K562 (cell line): ENCODE data around the gene COL9A2. TPM values are rescaled to one million over a fixed set of nuclear protein-coding genes. Genes with fewer than 3 reads are reported as not detected.
A peak's percentile ranks its signal among the peaks of the same experiment; 100 is the strongest.
"Not testable (repeated sequence)": the region's sequence is repeated elsewhere in the genome, so short reads cannot be mapped to it uniquely, and the experiment has no call there.

Experiments used
- ATAC-seq: fragments of 200-7000 bp; cut with Tn5 transposase; 3 replicates; pipeline ENCODE4 v1.9.1; 2020; ENCODE audit warnings: moderate library complexity
- BruUV-seq: library from RNA; stranded (reverse); fragments of 400-500 nt; replicated peaks from 2 replicates; lab custom pipeline; 2021; lab: Mats Ljungman, UMichigan
- CTCF ChIA-PET: fragments of 300-600 bp; formaldehyde crosslinking; extraction: SDS; loops from one replicate; lab custom pipeline; 2021; ENCODE audit warnings: low intra/inter-chr PET ratio; lab: Yijun Ruan, JAX
- POLR2A ChIA-PET: fragments of 300-600, 350-650 bp; sonication (Branson Sonifier 250); formaldehyde crosslinking; extraction: SDS; loops from one replicate; lab custom pipeline; 2021; ENCODE audit warnings: antibody characterized with exemption, inconsistent platforms; lab: Yijun Ruan, JAX
- DNase-seq, 4 experiments: peaks; one replicate each; pipeline versions ENCODE4 v3.0.0 to v3.0.0-alpha.2; 2011 to 2018; ENCODE audit warnings: low spot score in 3 of 4, mixed read lengths in 3 of 4; ENCODE audit errors: extremely low read depth in 1 of 4
- FAIRE-seq: peaks from 2 replicates; lab custom pipeline; 2011; peaks lifted over from hg19 to GRCh38; lab: Jason Lieb, UNC
- H2AFZ ChIP-seq: 2 replicates; pipeline ENCODE4 v1.6.0; 2011; ENCODE audit warnings: low read depth, low read length, control low read depth, inconsistent platforms
- H3K27ac ChIP-seq: fragments of 200-600 bp; 3 replicates; pipeline ENCODE4 v1.8.0; 2011; ENCODE audit warnings: low read depth, mild to moderate bottlenecking, control low read depth, inconsistent platforms, low read length, moderate library complexity, mixed read lengths; ENCODE audit errors: extremely low read depth
- H3K27me3 ChIP-seq, 2 experiments: fragments of 300-600 bp in 1 of 2; 2 replicates in 1 of 2; 3 replicates in 1 of 2; pipeline versions ENCODE4 v1.6.0 to v1.8.0; 2011; ENCODE audit warnings: inconsistent platforms in 2 of 2, low read length in 2 of 2, mild to moderate bottlenecking in 1 of 2, mixed read lengths in 1 of 2, moderate library complexity in 1 of 2; ENCODE audit not compliant: control insufficient read depth in 2 of 2, insufficient read depth in 2 of 2
- H3K36me3 ChIP-seq: fragments of 300-600 bp; 3 replicates; pipeline ENCODE4 v1.8.0; 2011; ENCODE audit warnings: mild to moderate bottlenecking, low read length, inconsistent platforms; ENCODE audit not compliant: control insufficient read depth, insufficient read depth
- H3K4me1 ChIP-seq, 2 experiments: fragments of 200-600 bp in 1 of 2; replicated peaks in 1 of 2; 2 replicates in 1 of 2; 3 replicates in 1 of 2; pipeline versions ENCODE4 v1.5.1 to v1.8.0; 2011; ENCODE audit warnings: inconsistent platforms in 2 of 2, low read length in 2 of 2, mild to moderate bottlenecking in 1 of 2, mixed read lengths in 1 of 2, moderate library complexity in 1 of 2; ENCODE audit not compliant: control insufficient read depth in 2 of 2, insufficient read depth in 2 of 2
- H3K4me2 ChIP-seq: 2 replicates; pipeline ENCODE4 v1.6.1; 2011; ENCODE audit warnings: low read length, control low read depth, inconsistent platforms, mixed read lengths; ENCODE audit not compliant: insufficient read depth
- H3K4me3 ChIP-seq: fragments of 200-600 bp; sonication (generic), shearing (Covaris generic); 2 replicates; pipeline ENCODE4 v1.5.1; 2016; ENCODE audit warnings: control low read depth, inconsistent platforms
- H3K79me2 ChIP-seq: fragments of 200-600 bp; 3 replicates; pipeline ENCODE4 v1.8.0; 2011; ENCODE audit warnings: low read length, inconsistent platforms; ENCODE audit not compliant: control insufficient read depth, insufficient read depth
- H3K9ac ChIP-seq, 2 experiments: 2 replicates each; pipeline versions ENCODE4 v1.6.0 to v1.6.1; 2011; ENCODE audit warnings: low read depth in 2 of 2, low read length in 2 of 2, control low read depth in 1 of 2, inconsistent platforms in 1 of 2, mild to moderate bottlenecking in 1 of 2, mixed read lengths in 1 of 2; ENCODE audit not compliant: insufficient read depth in 1 of 2
- H3K9me1 ChIP-seq: one replicate; pipeline ENCODE4 v1.6.0; 2011; ENCODE audit warnings: inconsistent platforms, mild to moderate bottlenecking, low read length, moderate library complexity; ENCODE audit not compliant: control insufficient read depth, insufficient read depth
- H3K9me3 ChIP-seq: replicated peaks from 2 replicates; pipeline ENCODE4 v1.5.1; 2011; ENCODE audit warnings: low read depth, low read length, inconsistent platforms; ENCODE audit not compliant: control insufficient read depth, insufficient read depth
- H4K20me1 ChIP-seq: replicated peaks from 2 replicates; pipeline ENCODE4 v1.6.1; 2011; ENCODE audit warnings: low read length, inconsistent platforms, mixed read lengths; ENCODE audit not compliant: control insufficient read depth, insufficient read depth
- ATF3 ChIP-seq, 2 experiments: fragments of 450-650 bp in 1 of 2; sonication (generic) in 1 of 2; formaldehyde crosslinking in 1 of 2; IDR thresholded peaks in 1 of 2; conservative IDR thresholded peaks in 1 of 2; 2 replicates each; pipeline versions ENCODE4 v1.6.1 to v1.8.1; 2016 to 2023; ENCODE audit warnings: mild to moderate bottlenecking in 2 of 2, moderate library complexity in 2 of 2, inconsistent platforms in 1 of 2, missing genetic modification reagents in 1 of 2
- DPF2 ChIP-seq: fragments of 450-650 bp; IDR thresholded peaks from 2 replicates; pipeline ENCODE4 v1.6.1; 2016
- ETV5 ChIP-seq: sonication (generic); formaldehyde crosslinking; IDR thresholded peaks from 2 replicates; pipeline ENCODE4 v1.4.0; 2020; ENCODE audit warnings: low read depth, mild to moderate bottlenecking, missing genetic modification reagents
- MCM2 ChIP-seq: fragments of 450-650 bp; IDR thresholded peaks from 2 replicates; pipeline ENCODE4 v1.6.1; 2017; ENCODE audit warnings: low read depth, mild to moderate bottlenecking
- NCOA2 ChIP-seq, 2 experiments: fragments of 450-650 bp; IDR thresholded peaks; 2 replicates each; pipeline ENCODE4 v1.6.1; 2018; ENCODE audit warnings: mild to moderate bottlenecking in 2 of 2, moderate library complexity in 1 of 2; ENCODE audit not compliant: partially characterized antibody in 2 of 2
- REST ChIP-seq, 2 experiments: fragments of 450-650 bp; formaldehyde crosslinking in 1 of 2; IDR thresholded peaks; 2 replicates each; pipeline versions ENCODE4 v1.4.0 to v1.6.1; 2014 to 2020; ENCODE audit warnings: mild to moderate bottlenecking in 2 of 2, borderline replicate concordance in 1 of 2, low read depth in 1 of 2
- TARDBP ChIP-seq: fragments of 450-650 bp; IDR thresholded peaks from 2 replicates; pipeline ENCODE4 v1.6.1; 2016
- ZNF639 ChIP-seq, 2 experiments: fragments of 200-800 bp in 1 of 2; sonication (Bioruptor generic) in 1 of 2; sonication (generic) in 1 of 2; formaldehyde crosslinking in 1 of 2; IDR thresholded peaks in 1 of 2; conservative IDR thresholded peaks in 1 of 2; 2 replicates each; pipeline versions ENCODE4 v1.5.0 to v1.6.1; 2016 to 2020; ENCODE audit warnings: missing compliant biosample characterization in 1 of 2, missing genetic modification characterization in 1 of 2, missing genetic modification reagents in 1 of 2
- WGBS: fragments of 100-300 bp; shearing (Covaris generic); methylation state at CpG from one replicate; pipeline ENCODE4 v1.1.6; 2016; ENCODE audit warnings: low coverage, mixed read lengths; ENCODE audit not compliant: insufficient coverage; ENCODE audit errors: missing lambda C conversion rate; 5-methylcytosine and 5-hydroxymethylcytosine counted together
- in situ Hi-C: fragments of 300-500 bp; cut with MboI; formaldehyde crosslinking; loops from 4 replicates; pipeline ENCODE4 v1.15.0; 2018; ENCODE audit warnings: inconsistent platforms, mixed read lengths
- intact Hi-C: fragments of 100-400 bp; cut with micrococcal nuclease; formaldehyde crosslinking; loops from 2 replicates; pipeline ENCODE4 v1.14.2; 2022
- polyA plus RNA-seq, 8 experiments: library from polyadenylated mRNA; depleted of rRNA in 4 of 8; stranded (reverse) in 5 of 8; unstranded in 3 of 8; fragments of >200 nt; fragmentation: Nextera tagmentation in 2 of 8; fragmentation: Illumina TruSeq in 1 of 8; extraction: Ambion mirVana in 2 of 8; extraction: Trizol in 1 of 8; gene quantifications; 2 replicates each; pipeline versions ENCODE4 v1.2.1 to v1.2.3, GENCODE V29; 2011 to 2014; ENCODE audit warnings: inconsistent platforms in 1 of 8, missing spikeins in 1 of 8
- total RNA-seq, 7 experiments: library from RNA; depleted of rRNA in 6 of 7; stranded (reverse); fragments of >200 nt in 6 of 7; fragmentation: Illumina TruSeq in 2 of 7; extraction: Trizol in 2 of 7; gene quantifications; 2 replicates each; pipeline versions ENCODE4 v1.2.1 to v1.2.3, GENCODE V29; 2011 to 2021; ENCODE audit warnings: low replicate concordance in 1 of 7

Gene COL9A2
- total and polyA plus RNA-seq, 9 of the 15 experiments (the other 6 are each of a cell fraction or from before 2014, with no cell fraction given), result 0.03 to 2.2 (median 0.31) TPM

- TF ChIP-seq REST (IDR thresholded peaks at IDR 0.05; ENCODE audit: borderline replicate concordance), result peak; percentile 24; the same call in 1 of the 2 replicates
- no peak for TF ChIP-seq REST (CRISPR knock-in tag; IDR thresholded peaks at IDR 0.05; ENCODE audit: low read depth)
- TF ChIP-seq ZNF639 (CRISPR knock-in tag; conservative IDR thresholded peaks at IDR 0.05 in 1 of 2, IDR thresholded peaks at IDR 0.05 in 1 of 2), result no peak
- TF ChIP-seq TARDBP, result peak; percentile 30; the same call in 1 of the 2 replicates
- no peak for TF ChIP-seq MCM2
- TF ChIP-seq ETV5 (CRISPR knock-in tag), result no peak
- TF ChIP-seq DPF2, result peak; percentile 26; the same call in 1 of the 2 replicates
- 0 out of 2 replicates have a peak, but pooled peaks have one; percentile 19 for TF ChIP-seq ATF3 (IDR thresholded peaks at IDR 0.05)
- no peak for TF ChIP-seq ATF3 (CRISPR knock-in tag; conservative IDR thresholded peaks at IDR 0.05)
- TF ChIP-seq NCOA2 (IDR thresholded peaks at IDR 0.05; ENCODE audit: partially characterized antibody in 2 of 2), result no peak
- TF ChIP-seq, all 486 proteins: peak for 14
These were observed 27.5 kb upstream of the COL9A2 start (continued) for GRCh38 chr1:40344597-40344996.

GRCh38 chr1:40342381-40342717, 25.3 kb upstream of the COL9A2 start:
- Histone ChIP-seq H2AFZ (peak overlapping the region; percentile 6; the same call in 1 of the 2 replicates), H3K4me1 (peaks cover 15 to 21% of the 10 kb centered on the region in 2 experiments; a peak in 4 of 5 replicates)
- intact Hi-C loops, H3K27ac ChIP-seq, H3K4me2 ChIP-seq, H3K9me1 ChIP-seq, CTCF ChIA-PET, H3K36me3 ChIP-seq, H4K20me1 ChIP-seq, ATAC-seq, H3K9ac ChIP-seq, in situ Hi-C loops, H3K27me3 ChIP-seq, FAIRE-seq, DNase-seq, H3K79me2 ChIP-seq, H3K4me3 ChIP-seq, H3K9me3 ChIP-seq, BruUV-seq: not testable (repeated sequence)
- WGBS, result 81% methylated on average over 3 of the region's 3 CpGs
- POLR2A ChIA-PET, result interaction anchor here (0.9 kb wide), 1 partner anchor 21 kb away, joined by 3 read pairs; no protein-coding TSS in a partner anchor
